Colonic mucosa (tissue), 4 donors: ENCODE measurements around the gene PSG6. TPM values are rescaled to one million over a fixed set of nuclear protein-coding genes. Genes with fewer than 3 reads are reported as not detected.
"Not testable (repeated sequence)": the region's sequence is repeated elsewhere in the genome, so short reads cannot be mapped to it uniquely, and the experiment has no call there.

ENCODE experiments used
- DNase-seq: peaks from one replicate; pipeline ENCODE4 v3.0.0-alpha.2; 2020
- H3K27ac ChIP-seq: fragments of 200-600 bp; one replicate; pipeline ENCODE4 v1.8.0; 2021
- H3K27me3 ChIP-seq: fragments of 200-600 bp; one replicate; pipeline ENCODE4 v1.8.0; 2021
- H3K36me3 ChIP-seq: fragments of 200-600 bp; one replicate; pipeline ENCODE4 v1.8.0; 2021
- H3K4me1 ChIP-seq: fragments of 200-600 bp; one replicate; pipeline ENCODE4 v1.8.0; 2021; ENCODE audit warnings: mild to moderate bottlenecking
- H3K4me3 ChIP-seq: fragments of 200-600 bp; one replicate; pipeline ENCODE4 v1.8.0; 2021
- H3K9ac ChIP-seq, 2 donors: one replicate each; pipeline ENCODE4 v1.7.0; 2013; ENCODE audit warnings: control low read depth in 2 of 2, low read depth in 2 of 2, low read length in 2 of 2
- H3K9me3 ChIP-seq: fragments of 200-600 bp; one replicate; pipeline ENCODE4 v1.8.0; 2021
- intact Hi-C: fragments of 100-400 bp; cut with DNase I; formaldehyde crosslinking; loops from one replicate; pipeline ENCODE4 v1.14.1; 2022
- total RNA-seq, 2 donors: library from RNA; stranded (reverse); fragmentation: NEBNext Ultra II Directional in 1 of 2; extraction: Animal tissue kit (Norgen Biotek cat#: 25700) in 1 of 2; gene quantifications; one replicate each; pipeline ENCODE4 v1.2.1, GENCODE V29; 2021
- TF ChIP-seq, protein P1 (sequence below): fragments of 200-600 bp; IDR thresholded peaks from one replicate; pipeline ENCODE4 v1.8.0; 2022; ENCODE audit warnings: antibody characterized with exemption, mild to moderate bottlenecking
- donor health status: healthy.
- donor health status: DM: no; HTN: no; CAD: no.
- donor health status: DM: no; HTN: no; CAD: no.

Gene PSG6
- total RNA-seq = not detected

- intact Hi-C loops, H3K9ac ChIP-seq, DNase-seq, H3K4me1 ChIP-seq, H3K9me3 ChIP-seq, H3K27ac ChIP-seq, H3K4me3 ChIP-seq, H3K36me3 ChIP-seq, H3K27me3 ChIP-seq: not testable (repeated sequence)
Measured at GRCh38 chr19:42917634-42918033, at the start of gene PSG6. TSS of gene PSG6 (minus strand) at chr19:42917894. CDS start at chr19:42917792, 102 bp downstream.

GRCh38 chr19:42965176-42965575, 47.5 kb upstream of the PSG6 start:
- TF ChIP-seq, protein P1, sequence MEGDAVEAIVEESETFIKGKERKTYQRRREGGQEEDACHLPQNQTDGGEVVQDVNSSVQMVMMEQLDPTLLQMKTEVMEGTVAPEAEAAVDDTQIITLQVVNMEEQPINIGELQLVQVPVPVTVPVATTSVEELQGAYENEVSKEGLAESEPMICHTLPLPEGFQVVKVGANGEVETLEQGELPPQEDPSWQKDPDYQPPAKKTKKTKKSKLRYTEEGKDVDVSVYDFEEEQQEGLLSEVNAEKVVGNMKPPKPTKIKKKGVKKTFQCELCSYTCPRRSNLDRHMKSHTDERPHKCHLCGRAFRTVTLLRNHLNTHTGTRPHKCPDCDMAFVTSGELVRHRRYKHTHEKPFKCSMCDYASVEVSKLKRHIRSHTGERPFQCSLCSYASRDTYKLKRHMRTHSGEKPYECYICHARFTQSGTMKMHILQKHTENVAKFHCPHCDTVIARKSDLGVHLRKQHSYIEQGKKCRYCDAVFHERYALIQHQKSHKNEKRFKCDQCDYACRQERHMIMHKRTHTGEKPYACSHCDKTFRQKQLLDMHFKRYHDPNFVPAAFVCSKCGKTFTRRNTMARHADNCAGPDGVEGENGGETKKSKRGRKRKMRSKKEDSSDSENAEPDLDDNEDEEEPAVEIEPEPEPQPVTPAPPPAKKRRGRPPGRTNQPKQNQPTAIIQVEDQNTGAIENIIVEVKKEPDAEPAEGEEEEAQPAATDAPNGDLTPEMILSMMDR = no peak
- Histone ChIP-seq H3K4me3 (no peak overlapping the region), H3K27me3 (no peaks in the 10 kb centered on the region), H3K36me3 (no peaks in the 10 kb centered on the region), H3K27ac (no peak overlapping the region), H3K4me1 (no peaks in the 10 kb centered on the region), H3K9me3 (no peaks in the 10 kb centered on the region), H3K9ac (no peak overlapping the region)
- no peak for DNase-seq
- intact Hi-C loops = no loop called here

GRCh38 chr19:42961119-42961518, 43.4 kb upstream of the PSG6 start:
- H3K4me1 ChIP-seq = no peaks in the 10 kb centered on the region
- H3K27me3 ChIP-seq = no peaks in the 10 kb centered on the region
- H3K4me3 ChIP-seq = no peak overlapping the region
- H3K9me3 ChIP-seq = no peaks in the 10 kb centered on the region
- DNase-seq = no peak
- H3K27ac ChIP-seq = no peak overlapping the region
- intact Hi-C loops = no loop called here
- TF ChIP-seq, protein P1 = no peak
- no peaks in the 10 kb centered on the region for H3K36me3 ChIP-seq
- H3K9ac ChIP-seq = no peak overlapping the region

- H3K4me1 ChIP-seq, H3K27me3 ChIP-seq, DNase-seq, H3K4me3 ChIP-seq, H3K9me3 ChIP-seq, intact Hi-C loops, H3K9ac ChIP-seq, H3K27ac ChIP-seq, H3K36me3 ChIP-seq: not testable (repeated sequence)
Measured at GRCh38 chr19:42952126-42952525, 34.4 kb upstream of the PSG6 start.

DNA sequence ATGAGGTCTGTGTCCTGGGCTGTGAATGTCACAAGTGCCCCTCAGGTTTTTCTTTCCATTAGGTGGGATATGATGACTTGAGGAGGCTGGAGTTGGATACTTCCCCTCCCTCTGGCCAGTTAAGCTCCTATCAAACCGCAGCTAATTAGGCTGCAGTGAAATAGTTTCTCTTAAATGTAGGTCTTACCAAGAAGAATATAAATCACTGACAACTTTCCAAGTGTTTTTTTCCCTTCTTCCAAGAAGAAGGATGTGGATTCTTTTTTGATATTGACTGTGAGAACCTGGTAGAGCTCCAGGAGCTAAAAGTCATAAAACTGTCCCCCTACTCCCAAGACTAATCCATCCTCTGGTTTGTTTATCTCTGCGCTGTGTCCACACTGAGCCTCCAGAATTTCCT, 33.8 kb upstream of the PSG6 start:
- H3K27ac ChIP-seq, H3K36me3 ChIP-seq, H3K9me3 ChIP-seq, intact Hi-C loops, H3K4me1 ChIP-seq, H3K9ac ChIP-seq, DNase-seq, H3K27me3 ChIP-seq, H3K4me3 ChIP-seq: not testable (repeated sequence)

DNA sequence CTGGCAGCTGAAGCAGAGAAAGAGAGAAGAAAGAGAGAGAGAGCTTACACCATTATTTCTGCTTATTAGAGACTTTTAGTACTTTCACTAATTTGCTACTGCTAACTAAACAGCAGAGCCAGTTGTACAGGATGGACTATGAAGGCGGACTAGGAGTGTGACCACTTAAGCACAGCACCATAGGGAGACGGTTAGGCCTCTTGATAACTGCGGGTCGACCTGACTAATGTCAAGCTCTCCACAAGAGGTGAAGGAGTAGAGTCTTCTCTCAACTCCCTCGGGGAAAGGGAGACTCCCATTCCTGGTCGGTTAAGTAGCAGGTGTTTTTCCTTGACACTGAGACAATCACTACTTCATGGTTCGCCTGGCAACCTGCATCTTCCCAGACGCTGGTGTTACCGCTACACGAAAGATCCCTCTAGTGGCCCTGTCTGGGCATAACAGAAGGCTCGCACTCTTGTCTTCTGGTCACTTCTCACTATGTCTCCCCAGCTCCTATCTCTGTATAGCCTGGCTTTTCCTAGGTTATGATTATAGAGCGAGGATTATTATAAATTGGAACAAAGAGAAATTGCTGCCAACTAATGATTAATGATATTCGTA, 24.6 kb upstream of the PSG6 start:
- H3K9ac ChIP-seq = no peak overlapping the region

GRCh38 chr19:42937107-42937506, 19.4 kb upstream of the PSG6 start, which contains the start of gene PSG7:
TSS of gene PSG7 (minus strand) at chr19:42937207. CDS start at chr19:42937076, 131 bp downstream.
- not testable (repeated sequence) for DNase-seq

More for the DNA sequence above, 24.6 kb upstream of the PSG6 start:
- TF ChIP-seq, protein P1 = no peak
- intact Hi-C loops = no loop called here
- Histone ChIP-seq H3K4me3 (no peak overlapping the region), H3K4me1 (no peaks in the 10 kb centered on the region), H3K9me3 (no peaks in the 10 kb centered on the region), H3K27me3 (no peaks in the 10 kb centered on the region), H3K27ac (no peak overlapping the region), H3K36me3 (no peaks in the 10 kb centered on the region)
- DNase-seq = no peak

GRCh38 chr19:42934726-42935125, 17.0 kb upstream of the PSG6 start:
- H3K4me1 ChIP-seq, intact Hi-C loops, H3K9ac ChIP-seq, H3K27ac ChIP-seq, DNase-seq, H3K27me3 ChIP-seq, H3K9me3 ChIP-seq, H3K36me3 ChIP-seq, H3K4me3 ChIP-seq: not testable (repeated sequence)

More at GRCh38 chr19:42937107-42937506, 19.4 kb upstream of the PSG6 start, which contains the start of gene PSG7:
- H3K4me1 ChIP-seq, H3K27me3 ChIP-seq, H3K9ac ChIP-seq, H3K4me3 ChIP-seq, H3K9me3 ChIP-seq, intact Hi-C loops, H3K27ac ChIP-seq, H3K36me3 ChIP-seq: not testable (repeated sequence)

DNA sequence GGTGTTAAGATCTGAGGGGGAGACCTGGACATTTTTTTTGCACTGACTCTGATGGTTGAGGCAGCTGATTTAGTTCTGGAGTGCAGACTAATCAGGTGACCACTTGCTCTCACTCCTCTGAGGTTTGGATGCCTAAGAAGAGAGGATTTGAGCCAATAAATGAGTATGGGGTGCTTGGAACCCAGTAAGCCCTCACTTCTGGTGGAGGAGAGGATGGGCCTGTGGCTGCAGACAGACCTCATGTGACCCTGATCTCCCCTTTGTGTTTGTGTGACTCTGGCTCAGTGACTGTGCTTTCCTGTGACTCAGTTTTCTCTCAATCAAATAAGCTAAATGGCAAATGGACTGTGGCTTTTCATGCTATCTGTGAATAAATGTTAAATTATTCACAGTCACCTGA, 16.5 kb upstream of the PSG6 start:
- H3K27ac ChIP-seq, H3K36me3 ChIP-seq, intact Hi-C loops, H3K9me3 ChIP-seq, H3K4me3 ChIP-seq, H3K27me3 ChIP-seq, H3K4me1 ChIP-seq, DNase-seq, H3K9ac ChIP-seq: not testable (repeated sequence)

GRCh38 chr19:42933412-42933811, 15.7 kb upstream of the PSG6 start:
- H3K9me3 ChIP-seq, H3K27ac ChIP-seq, DNase-seq, H3K4me1 ChIP-seq, H3K4me3 ChIP-seq, H3K9ac ChIP-seq, H3K27me3 ChIP-seq, intact Hi-C loops, H3K36me3 ChIP-seq: not testable (repeated sequence)

GRCh38 chr19:42932485-42933101, 14.9 kb upstream of the PSG6 start:
- DNase-seq, H3K4me3 ChIP-seq, H3K27me3 ChIP-seq, H3K36me3 ChIP-seq, H3K4me1 ChIP-seq, H3K27ac ChIP-seq, H3K9me3 ChIP-seq, H3K9ac ChIP-seq, intact Hi-C loops: not testable (repeated sequence)
